Measurements from ENCODE around the gene KIF6. TPM values are rescaled to one million over a fixed set of nuclear protein-coding genes. Genes with fewer than 3 reads are reported as not detected.

The KIF6 gene
- total RNA-seq, 1 donor from 2014 or later = 2.7 TPM

- Histone ChIP-seq H3K4me2 (no peak overlapping the region), H3K4me1 (no peaks in the 10 kb centered on the region), H4K20me1 (ENCODE audit: low read depth) (no peaks in the 10 kb centered on the region), H3K9me3 (ENCODE audit: low read depth) (no peaks in the 10 kb centered on the region), H3K27ac (no peak overlapping the region), H2AFZ (replicated peaks) (no peak overlapping the region), H3K36me3 (no peaks in the 10 kb centered on the region), H3K79me2 (ENCODE audit: low read depth) (no peaks in the 10 kb centered on the region), H3K27me3 (no peaks in the 10 kb centered on the region), H3K4me3 (no peak overlapping the region), H3K9ac (no peak overlapping the region), H3F3A (ENCODE audit: low read depth) (no peaks in the 10 kb centered on the region)
- H3K36me3 Mint-ChIP-seq = no peaks in the 10 kb centered on the region
- H3K9me3 Mint-ChIP-seq = no peaks in the 10 kb centered on the region
- no peak overlapping the region for H3K4me3 Mint-ChIP-seq
- H3K27ac Mint-ChIP-seq = no peak overlapping the region
- no peak for DNase-seq (ENCODE audit: low spot score)
- no peaks in the 10 kb centered on the region for H3K4me1 Mint-ChIP-seq
- TF ChIP-seq CTCF (IDR thresholded peaks at IDR 0.05) = no peak
- no peak for TF ChIP-seq EZH2 (IDR thresholded peaks at IDR 0.05)
- TF ChIP-seq EZH2phosphoT487 (IDR thresholded peaks at IDR 0.05) = no peak
- H3K27me3 Mint-ChIP-seq (ENCODE audit: insufficient read depth, low read depth) = no peaks in the 10 kb centered on the region
These were observed 178.5 kb downstream of the KIF6 start for GRCh38 chr6:39546731-39547130.

GRCh38 chr6:39543950-39544349 is 181.3 kb downstream of the KIF6 start:
- no peaks in the 10 kb centered on the region for H3K4me1 Mint-ChIP-seq

GRCh38 chr6:39543095-39543494 is 182.1 kb downstream of the KIF6 start:
- H3F3A ChIP-seq (ENCODE audit: low read depth) = no peaks in the 10 kb centered on the region
- H3K27me3 ChIP-seq = no peaks in the 10 kb centered on the region
- H3K36me3 ChIP-seq = no peaks in the 10 kb centered on the region
- TF ChIP-seq CTCF (IDR thresholded peaks at IDR 0.05) = no peak
- TF ChIP-seq EZH2phosphoT487 (IDR thresholded peaks at IDR 0.05) = no peak
- TF ChIP-seq EZH2 (IDR thresholded peaks at IDR 0.05) = no peak
- Mint-ChIP-seq H3K36me3 (no peaks in the 10 kb centered on the region), H3K9me3 (no peaks in the 10 kb centered on the region), H3K27ac (no peak overlapping the region), H3K27me3 (ENCODE audit: insufficient read depth, low read depth) (no peaks in the 10 kb centered on the region), H3K4me3 (no peak overlapping the region), H3K4me1 (no peaks in the 10 kb centered on the region)
- DNase-seq (ENCODE audit: low spot score) = no peak
- no peaks in the 10 kb centered on the region for H3K79me2 ChIP-seq (ENCODE audit: low read depth)
- H3K27ac ChIP-seq = no peak overlapping the region
- no peak overlapping the region for H3K9ac ChIP-seq
- no peak overlapping the region for H2AFZ ChIP-seq (replicated peaks)
- no peaks in the 10 kb centered on the region for H3K4me1 ChIP-seq
- no peak overlapping the region for H3K4me2 ChIP-seq
- no peaks in the 10 kb centered on the region for H4K20me1 ChIP-seq (ENCODE audit: low read depth)
- H3K9me3 ChIP-seq (ENCODE audit: low read depth) = no peaks in the 10 kb centered on the region
- H3K4me3 ChIP-seq = no peak overlapping the region

More at GRCh38 chr6:39543950-39544349, 181.3 kb downstream of the KIF6 start:
- Histone ChIP-seq H3K4me2 (no peak overlapping the region), H3K79me2 (ENCODE audit: low read depth) (no peaks in the 10 kb centered on the region), H3K9ac (no peak overlapping the region), H3K4me3 (no peak overlapping the region), H3K9me3 (ENCODE audit: low read depth) (no peaks in the 10 kb centered on the region), H4K20me1 (ENCODE audit: low read depth) (no peaks in the 10 kb centered on the region), H3F3A (ENCODE audit: low read depth) (no peaks in the 10 kb centered on the region), H3K4me1 (no peaks in the 10 kb centered on the region), H3K27ac (no peak overlapping the region), H3K36me3 (no peaks in the 10 kb centered on the region), H3K27me3 (no peaks in the 10 kb centered on the region), H2AFZ (replicated peaks) (no peak overlapping the region)
- Mint-ChIP-seq H3K9me3 (no peaks in the 10 kb centered on the region), H3K27ac (no peak overlapping the region), H3K36me3 (no peaks in the 10 kb centered on the region), H3K4me3 (no peak overlapping the region), H3K27me3 (ENCODE audit: insufficient read depth, low read depth) (no peaks in the 10 kb centered on the region)
- DNase-seq (ENCODE audit: low spot score) = no peak
- TF ChIP-seq CTCF (IDR thresholded peaks at IDR 0.05) (no peak), EZH2 (IDR thresholded peaks at IDR 0.05) (no peak), EZH2phosphoT487 (IDR thresholded peaks at IDR 0.05) (no peak)

Measured in neural progenitor cell (in vitro differentiated cells).